Peyer's patch (tissue), 4 donors: ENCODE results near the gene TMEM18.

ENCODE experiments used
- POLR2A ChIP-seq, 2 donors: fragments of 450-650 bp; IDR thresholded peaks; one replicate each; pipeline ENCODE4 v1.5.1; 2017; ENCODE audit warnings: antibody characterized with exemption in 2 of 2, mild to moderate bottlenecking in 2 of 2, moderate library complexity in 2 of 2
- TF ChIP-seq, protein P1 (sequence below), 6 experiments: fragments of 450-650 bp in 4 of 6; fragments of 200-600 bp in 2 of 6; sonication (generic) in 1 of 6; IDR thresholded peaks; one replicate each; pipeline ENCODE4 v1.5.1; 2017 to 2019; ENCODE audit warnings: antibody characterized with exemption in 6 of 6, mild to moderate bottlenecking in 3 of 6, moderate library complexity in 1 of 6

DNA sequence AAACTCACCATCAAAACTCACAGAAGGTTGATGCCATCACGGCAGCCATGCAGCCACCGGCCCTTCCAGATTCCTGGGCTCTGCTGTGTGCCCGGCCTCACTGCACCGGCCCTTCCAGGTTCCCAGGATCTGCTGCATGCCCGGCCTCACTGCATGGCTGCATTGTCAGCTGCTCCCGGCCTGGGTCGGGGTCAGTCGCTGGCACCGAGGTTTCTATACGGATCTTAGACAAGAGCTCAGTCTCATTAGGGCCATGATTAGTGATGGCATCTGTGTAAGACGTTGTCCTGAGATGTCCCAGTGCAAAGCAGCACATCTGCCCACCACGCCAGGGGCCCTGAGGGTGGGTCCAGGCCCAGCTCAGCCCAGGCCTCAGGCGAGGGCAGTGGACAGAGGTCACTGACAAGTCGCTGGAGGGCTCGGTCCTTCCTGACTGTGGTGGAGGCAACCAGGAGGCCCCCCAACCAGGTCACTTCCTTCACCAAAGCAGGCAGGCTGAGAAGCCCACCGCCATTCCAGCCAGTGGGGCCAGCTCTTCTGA lies 29.4 kb downstream of the TMEM18 start:
- TF ChIP-seq, protein P1, sequence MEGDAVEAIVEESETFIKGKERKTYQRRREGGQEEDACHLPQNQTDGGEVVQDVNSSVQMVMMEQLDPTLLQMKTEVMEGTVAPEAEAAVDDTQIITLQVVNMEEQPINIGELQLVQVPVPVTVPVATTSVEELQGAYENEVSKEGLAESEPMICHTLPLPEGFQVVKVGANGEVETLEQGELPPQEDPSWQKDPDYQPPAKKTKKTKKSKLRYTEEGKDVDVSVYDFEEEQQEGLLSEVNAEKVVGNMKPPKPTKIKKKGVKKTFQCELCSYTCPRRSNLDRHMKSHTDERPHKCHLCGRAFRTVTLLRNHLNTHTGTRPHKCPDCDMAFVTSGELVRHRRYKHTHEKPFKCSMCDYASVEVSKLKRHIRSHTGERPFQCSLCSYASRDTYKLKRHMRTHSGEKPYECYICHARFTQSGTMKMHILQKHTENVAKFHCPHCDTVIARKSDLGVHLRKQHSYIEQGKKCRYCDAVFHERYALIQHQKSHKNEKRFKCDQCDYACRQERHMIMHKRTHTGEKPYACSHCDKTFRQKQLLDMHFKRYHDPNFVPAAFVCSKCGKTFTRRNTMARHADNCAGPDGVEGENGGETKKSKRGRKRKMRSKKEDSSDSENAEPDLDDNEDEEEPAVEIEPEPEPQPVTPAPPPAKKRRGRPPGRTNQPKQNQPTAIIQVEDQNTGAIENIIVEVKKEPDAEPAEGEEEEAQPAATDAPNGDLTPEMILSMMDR (IDR thresholded peaks at IDR 0.05), result no peak
- no peak for TF ChIP-seq POLR2A (IDR thresholded peaks at IDR 0.05)
